ENCODE measurements around the gene TRIP12.
"Not testable (repeated sequence)": the region's sequence is repeated elsewhere in the genome, so short reads cannot be mapped to it uniquely, and the experiment has no call there.

Gene TRIP12

DNA sequence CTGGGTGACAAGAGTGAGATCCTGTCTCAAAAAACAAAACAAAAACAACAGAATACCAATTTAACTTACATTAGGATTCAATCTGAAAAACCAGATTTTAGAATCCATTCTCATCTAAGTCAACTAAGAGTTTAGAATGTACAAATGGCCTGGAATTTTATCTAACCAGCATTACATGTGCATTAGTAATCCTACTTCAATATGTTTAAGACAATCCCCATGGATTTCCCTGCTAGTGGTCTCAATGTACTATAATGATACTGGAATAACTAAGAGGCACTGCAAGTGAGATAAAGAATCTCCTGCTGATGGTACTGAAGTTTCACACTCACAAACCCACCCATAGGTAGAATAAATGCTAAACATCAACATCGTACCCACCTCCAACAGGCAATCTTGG, 153.6 kb downstream of the TRIP12 start:
- DNase-seq (ENCODE audit: low spot score), result no peak

DNA sequence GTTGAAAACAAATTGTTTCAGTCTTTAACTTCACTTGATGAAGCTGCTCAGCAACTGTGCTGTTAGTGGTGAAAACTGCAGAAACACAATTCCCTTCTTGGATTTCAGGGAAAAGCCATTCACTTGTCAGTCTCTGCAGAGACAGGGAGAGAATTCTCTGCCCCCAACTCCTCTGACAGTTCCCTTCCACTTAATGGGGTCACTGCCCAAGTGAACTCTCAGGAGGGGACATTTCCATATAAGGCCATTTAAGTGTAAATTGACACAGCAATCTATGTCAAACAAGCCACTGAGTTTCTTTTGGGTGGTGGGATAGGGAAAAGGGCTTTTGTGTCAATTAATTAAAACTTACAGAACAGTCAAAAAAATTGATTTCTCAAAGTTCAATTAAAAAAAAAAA, 156.1 kb downstream of the TRIP12 start:
- DNase-seq (ENCODE audit: low spot score), result no peak

DNA sequence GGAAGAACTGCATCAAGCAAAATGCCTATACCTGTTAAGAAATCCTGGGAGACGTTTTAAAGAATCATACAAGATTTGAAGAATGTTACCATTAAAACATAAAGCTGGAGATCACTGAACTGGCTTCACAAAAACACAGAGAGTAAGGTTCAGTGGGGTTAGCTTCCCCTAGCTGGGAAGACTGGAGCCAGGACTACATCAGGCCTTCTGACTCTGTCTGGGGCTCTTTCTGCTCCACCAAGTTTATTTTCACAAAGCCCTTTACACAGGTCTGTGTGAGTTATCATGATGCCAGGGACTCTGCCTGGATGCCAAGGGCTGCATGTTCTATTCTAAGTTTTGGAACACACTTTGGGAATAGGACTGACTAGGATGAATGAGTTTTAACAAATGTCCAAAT, 160.1 kb downstream of the TRIP12 start:
- no peak for DNase-seq (ENCODE audit: low spot score)

DNA sequence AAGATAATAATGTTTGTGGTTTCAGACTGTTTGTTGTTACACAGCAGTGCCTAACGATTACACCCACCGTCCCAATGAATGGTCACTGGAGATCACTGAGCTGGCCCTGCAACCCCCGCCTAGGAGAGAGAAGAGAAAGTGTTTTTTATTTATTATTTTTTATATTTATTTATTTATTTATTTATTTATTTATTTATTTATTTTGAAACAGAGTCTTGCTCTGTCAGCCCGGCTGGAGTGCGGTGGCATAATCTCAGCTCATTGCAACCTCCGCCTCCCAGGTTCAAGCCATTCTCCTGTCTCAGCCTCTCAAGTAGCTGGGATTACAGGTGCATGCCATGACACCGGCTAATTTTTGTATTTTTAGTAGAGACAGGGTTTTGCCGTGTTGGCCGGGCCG, 164.3 kb downstream of the TRIP12 start:
- DNase-seq (ENCODE audit: low spot score), result not testable (repeated sequence)

DNA sequence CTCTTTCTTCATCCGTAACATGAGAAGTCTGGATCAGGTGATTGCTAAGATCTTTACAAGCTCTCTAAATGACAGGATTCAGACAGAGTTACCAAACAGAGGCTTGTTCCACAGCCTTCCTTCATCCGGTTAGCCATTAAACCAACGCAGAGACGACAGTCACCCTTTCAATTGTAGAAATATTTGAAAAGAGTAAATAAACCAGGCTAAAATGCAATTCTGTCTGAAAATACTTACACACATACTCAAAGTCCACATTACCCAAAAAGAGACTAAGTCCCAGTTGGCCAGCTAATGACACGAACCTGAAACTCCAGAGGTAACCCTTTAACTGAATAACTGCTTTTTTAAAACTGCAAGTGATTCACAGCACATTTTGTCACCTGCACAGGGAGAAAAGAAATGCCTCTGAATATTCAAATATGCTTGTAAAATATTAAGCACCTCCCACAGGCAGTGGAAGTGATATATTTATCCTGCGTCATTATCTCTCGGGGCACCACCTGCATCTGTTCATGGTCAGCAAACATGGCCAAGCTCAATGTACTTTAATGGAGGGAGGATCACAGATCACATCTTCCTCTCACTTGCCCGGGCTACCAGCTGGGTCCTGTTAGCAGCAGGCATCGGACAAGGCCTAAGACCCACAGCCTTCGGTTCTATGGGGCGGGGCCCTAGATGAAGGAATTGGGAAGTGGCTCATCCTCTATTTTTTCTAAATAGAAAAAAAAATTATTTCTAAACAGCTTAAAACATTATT, 168.7 kb downstream of the TRIP12 start:
- no peak for DNase-seq (ENCODE audit: low spot score)

DNA sequence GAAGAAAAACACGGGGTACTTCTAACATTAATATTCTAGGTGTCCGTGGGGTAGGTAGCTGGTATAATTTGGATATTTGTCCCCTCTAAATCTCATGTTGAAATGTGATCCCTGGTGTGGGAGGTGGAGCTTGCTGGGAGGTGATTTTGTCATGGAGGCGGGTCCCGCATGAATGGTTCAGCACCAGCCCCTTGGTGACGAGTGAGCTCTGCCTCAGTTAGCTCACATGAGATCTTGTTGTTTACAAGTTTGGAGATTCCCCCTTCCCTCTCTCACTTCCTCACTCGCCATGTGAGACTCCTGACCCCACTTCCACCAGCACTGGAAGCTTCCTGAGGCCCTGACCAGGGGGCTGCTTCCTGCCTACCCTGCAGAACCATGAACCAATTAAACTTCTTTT, 172.0 kb downstream of the TRIP12 start:
- no peak for DNase-seq (ENCODE audit: low spot score)

DNA sequence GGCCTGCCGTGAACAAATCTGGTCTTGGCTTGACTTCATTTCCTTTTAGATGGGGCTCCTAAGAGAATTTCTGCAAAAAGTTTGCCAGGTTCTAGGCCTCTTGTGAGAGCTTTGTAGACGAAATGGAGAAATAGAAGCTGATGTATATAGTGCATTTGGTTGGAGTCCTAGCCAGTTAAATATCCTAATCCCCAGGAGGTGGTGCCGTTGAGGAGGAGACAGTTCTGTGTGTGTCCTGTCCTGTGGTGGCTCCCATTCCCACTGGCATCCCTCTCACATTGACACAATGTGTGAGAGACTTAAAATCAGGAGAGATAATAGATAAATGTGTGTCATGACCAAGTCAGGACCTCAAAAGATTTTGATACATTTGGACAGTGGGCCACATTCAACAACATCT, 172.9 kb downstream of the TRIP12 start:
- DNase-seq (ENCODE audit: low spot score), result no peak

DNA sequence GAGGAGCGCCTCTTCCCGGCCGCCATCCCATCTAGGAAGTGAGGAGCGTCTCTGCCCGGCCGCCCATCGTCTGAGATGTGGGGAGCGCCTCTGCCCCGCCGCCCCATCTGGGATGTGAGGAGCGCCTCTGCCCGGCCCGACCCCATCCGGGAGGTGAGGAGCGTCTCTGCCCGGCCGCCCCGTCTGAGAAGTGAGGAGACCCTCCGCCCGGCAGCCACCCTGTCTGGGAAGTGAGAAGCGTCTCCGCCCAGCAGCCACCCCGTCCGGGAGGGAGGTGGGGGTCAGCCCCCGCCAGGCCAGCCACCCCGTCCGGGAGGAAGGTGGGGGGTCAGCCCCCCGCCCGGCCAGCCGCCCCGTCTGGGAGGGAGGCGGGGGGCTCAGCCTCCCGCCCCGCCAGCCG, 179.1 kb downstream of the TRIP12 start:
- not testable (repeated sequence) for DNase-seq (ENCODE audit: low spot score)

DNA sequence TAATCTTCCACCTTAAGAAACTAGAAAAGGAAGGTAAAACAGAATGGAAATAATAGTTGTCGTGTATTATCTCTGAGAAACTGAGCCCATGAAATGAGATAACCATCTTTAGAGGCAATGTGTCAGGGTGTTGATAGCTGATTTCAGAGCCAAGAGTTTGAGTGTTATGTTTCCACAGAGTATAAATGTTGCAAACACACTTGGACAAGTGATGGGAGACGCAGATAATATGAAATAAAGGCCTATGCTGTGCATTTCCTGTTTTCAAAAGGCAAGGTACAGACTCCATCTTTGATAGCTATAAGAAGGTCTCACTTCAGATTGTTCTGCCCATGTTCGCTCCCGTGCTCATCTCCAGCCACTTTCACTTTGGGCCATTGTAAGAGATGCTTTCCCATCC, 181.5 kb downstream of the TRIP12 start:
- DNase-seq (ENCODE audit: low spot score), result no peak

DNA sequence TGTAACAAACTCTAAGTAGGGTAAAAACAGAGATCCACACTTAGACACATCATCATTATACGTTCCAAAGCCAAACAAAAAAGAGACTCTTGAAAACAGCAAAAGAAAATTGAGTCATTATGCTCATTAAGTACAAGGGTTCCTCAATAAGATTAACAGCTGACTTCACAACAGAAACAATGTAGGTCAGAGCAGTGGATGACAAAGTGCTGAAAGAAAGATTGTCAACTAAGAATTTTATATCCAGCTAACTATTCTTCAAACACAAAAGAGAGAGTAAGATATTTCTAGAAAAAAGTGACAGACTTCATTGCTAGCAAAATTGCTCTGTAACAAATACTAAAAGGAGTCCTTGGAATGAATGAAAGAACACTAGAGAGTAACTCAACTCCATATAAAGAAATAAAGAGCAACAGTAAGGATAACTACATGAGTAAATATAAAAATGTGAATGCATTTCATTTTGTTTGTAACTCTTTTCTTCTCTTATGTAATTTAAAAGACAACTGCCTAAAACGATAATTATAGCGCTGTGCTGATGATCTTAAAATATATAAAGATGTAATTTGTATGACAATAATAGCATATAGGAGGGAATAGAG, 183.7 kb downstream of the TRIP12 start:
- no peak for DNase-seq (ENCODE audit: low spot score)

DNA sequence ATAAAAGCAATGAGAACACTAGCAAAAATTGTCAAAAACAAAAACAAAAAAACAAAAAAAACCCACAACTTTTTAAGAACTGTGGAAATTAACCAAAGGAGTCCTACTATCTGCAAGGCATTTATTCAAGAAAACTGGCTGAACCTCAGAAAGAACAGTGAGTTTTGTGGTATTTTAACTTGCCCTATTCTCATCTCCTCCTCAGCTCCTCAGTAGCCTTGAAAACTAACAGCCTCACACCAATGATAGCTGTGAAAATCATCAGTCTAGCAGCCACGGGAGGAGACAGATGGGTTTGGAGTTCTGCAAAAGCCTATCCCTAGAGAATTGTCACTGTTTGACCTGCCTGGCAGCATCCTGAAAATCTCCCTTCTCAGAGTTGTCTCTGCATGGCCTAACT, 187.4 kb downstream of the TRIP12 start:
- no peak for DNase-seq (ENCODE audit: low spot score)

DNA sequence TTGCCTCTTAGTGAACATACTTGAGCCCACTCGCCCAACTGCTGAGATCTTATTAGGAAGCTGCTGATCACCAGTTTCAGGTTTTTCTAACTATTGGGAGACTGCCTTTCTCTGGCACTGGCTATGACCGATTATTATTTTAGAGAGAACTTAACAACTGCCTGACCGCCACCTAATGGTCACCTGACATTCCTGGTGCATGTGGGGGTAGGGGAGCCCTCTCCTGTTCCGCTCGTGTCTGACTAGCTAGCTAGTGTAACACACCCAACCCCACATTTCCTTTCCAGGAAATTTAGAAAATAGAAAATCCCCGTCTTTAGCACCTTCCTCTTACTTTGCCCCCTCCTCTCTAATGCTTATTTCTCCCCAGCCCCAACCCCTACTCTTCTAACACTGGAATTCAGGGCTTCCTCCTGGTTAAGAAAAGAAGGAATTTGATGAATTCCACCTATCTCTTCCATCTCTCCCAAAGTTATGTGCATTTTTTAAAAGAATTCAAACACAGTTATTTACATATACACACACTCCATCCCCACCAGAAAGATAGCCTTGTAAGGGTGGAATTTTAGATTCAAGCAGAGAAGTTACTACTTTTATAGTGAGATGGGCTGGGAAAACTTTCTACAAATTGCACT, 188.1 kb downstream of the TRIP12 start:
- no peak for DNase-seq (ENCODE audit: low spot score)

DNA sequence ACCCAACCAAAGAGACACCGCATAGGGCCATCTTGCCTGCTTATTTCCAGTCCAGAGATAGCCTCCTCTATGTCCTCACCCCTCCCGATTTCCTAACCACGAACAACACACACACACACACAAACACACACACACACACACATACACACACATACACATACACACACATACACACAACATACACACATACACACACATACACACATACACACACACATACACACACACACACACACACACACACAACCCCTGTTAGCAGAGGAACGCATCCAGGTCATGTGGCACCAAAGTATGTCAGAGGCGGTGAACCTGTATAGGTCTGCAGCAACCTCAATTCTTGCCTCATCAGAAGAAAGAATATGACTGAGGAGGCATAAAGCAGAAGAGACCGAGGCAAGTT, 188.9 kb downstream of the TRIP12 start:
- no peak for DNase-seq (ENCODE audit: low spot score)

DNA sequence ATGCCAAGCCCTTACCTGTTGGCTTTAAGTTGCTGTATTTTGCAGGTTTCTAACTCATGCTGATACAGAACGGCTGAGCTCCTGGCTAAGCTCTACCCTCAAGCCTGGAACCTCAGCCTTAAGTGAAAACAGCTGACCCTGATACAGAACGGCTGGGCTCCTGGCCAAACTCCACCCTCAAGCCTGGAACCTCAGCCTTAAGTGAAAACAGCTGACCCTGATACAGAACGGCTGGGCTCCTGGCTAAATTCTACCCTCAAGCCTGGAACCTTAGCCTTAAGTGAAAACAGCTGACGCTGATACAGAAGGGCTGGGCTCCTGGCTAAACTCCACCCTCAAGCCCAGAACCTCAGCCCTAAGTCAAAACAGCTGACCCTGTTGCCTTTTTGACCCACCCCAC, 189.9 kb downstream of the TRIP12 start:
- no peak for DNase-seq (ENCODE audit: low spot score)

DNA sequence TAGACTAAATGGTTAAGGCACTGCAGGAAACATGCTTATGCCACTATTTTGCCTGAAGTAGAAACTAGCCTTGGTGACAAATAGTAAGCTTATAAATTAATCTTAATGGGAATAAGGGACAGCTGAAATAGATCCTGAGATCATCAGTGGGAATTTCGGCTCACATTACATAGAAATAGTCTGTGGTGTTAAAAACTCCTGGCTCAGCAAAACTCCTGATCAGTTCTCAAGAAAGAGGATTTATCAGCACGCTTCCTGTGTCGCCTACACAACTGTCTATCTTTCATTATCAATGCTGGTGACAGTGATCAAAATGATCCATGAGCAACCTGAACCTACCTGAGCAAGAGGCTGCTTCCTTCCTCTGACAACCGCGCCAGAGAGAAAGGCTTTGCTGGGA, 190.4 kb downstream of the TRIP12 start:
- DNase-seq (ENCODE audit: low spot score), result no peak

DNA sequence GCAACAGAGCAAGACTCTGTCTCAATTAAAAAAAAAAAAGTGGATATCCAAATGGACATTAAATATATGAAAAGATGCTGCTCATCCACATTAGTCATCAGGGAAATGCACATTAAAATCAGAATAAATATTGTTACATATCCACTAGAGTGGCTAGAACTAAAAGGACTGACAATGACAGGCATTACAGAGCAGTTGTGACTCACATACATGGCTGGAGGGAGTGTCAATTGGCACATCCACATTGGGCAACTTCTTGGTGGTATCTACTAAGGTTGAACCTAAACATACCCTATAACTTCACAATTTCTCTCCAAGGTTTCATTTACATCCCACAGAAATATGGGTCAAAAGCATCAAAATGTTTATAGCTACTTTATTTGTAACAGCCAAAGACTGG, 193.4 kb downstream of the TRIP12 start:
- no peak for DNase-seq (ENCODE audit: low spot score)

DNA sequence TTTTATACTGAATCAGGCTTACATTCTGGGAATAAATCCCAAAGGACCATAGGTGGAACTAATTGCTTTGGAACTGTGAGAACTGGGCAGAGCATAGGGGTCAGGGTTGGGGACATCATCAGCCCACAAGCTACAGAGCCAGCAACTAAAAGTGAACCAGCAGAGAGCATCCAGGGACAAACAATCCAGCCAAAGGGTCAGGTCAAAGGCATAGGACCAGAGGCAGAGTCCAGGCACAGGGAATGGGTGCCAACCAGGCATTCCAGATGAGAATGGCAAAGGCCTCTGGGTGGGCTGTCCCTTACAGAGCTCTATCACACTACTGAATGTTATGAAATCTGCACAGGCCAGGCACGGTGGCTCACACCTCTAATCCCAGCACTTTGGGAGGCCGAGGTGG, 195.2 kb downstream of the TRIP12 start:
- DNase-seq (ENCODE audit: low spot score), result no peak

DNA sequence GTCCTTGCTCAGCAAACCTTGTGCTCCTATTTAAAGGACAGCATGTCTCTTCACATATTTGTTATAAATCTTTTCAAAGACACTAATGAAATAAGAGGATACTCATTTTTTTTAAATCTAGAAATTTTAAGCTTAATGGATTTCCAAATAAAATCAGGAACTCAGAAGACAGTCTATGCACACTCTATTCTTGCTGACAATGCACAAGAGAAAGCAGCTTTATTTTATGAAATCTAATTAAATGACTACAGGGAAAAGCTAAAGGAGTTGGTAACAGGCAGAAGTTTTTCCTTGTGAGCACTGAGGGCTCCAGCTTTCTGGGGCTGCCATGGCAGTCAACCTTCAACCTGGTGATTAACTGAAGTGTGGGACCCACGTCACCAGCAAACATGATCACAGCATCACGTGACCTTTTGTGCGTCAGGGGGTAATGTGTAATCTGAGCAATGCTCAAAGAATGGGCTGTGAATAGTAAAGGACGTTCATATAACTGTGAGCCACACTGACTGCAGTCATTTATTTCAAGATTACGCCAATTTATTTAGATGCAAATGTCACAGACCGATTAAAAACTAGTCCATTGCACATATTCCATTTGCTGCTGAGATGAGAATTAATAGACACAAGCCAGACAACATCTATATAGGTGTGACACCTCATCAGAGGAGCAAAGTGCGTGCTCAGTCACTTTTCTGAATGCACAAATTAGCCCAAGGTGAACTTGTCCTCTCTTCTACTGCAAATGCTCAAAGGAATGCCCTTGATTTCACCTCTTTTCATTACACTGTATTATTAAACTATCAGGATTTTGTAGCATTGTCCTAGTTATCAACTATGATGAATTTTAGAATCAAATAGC, 195.9 kb downstream of the TRIP12 start:
- no peak for DNase-seq (ENCODE audit: low spot score)

DNA sequence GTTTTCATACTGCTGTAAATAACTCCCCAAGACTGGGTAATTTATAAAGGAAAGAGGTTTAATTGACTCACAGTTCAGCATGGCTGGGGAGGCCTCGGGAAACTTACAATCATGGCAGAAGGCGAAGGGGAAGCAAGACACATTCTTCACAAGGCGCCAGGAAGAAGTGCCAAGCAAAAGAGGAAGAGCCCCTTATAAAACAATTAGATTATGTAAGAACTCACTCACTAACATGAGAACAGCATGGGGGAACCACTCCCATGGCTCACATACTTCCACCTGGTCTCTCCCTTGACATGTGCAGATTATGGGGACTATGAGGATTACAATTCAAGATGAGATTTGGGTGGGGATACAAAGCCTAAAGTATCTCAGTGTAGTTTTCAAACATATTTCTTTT, 198.6 kb downstream of the TRIP12 start:
- not testable (repeated sequence) for DNase-seq (ENCODE audit: low spot score)

DNA sequence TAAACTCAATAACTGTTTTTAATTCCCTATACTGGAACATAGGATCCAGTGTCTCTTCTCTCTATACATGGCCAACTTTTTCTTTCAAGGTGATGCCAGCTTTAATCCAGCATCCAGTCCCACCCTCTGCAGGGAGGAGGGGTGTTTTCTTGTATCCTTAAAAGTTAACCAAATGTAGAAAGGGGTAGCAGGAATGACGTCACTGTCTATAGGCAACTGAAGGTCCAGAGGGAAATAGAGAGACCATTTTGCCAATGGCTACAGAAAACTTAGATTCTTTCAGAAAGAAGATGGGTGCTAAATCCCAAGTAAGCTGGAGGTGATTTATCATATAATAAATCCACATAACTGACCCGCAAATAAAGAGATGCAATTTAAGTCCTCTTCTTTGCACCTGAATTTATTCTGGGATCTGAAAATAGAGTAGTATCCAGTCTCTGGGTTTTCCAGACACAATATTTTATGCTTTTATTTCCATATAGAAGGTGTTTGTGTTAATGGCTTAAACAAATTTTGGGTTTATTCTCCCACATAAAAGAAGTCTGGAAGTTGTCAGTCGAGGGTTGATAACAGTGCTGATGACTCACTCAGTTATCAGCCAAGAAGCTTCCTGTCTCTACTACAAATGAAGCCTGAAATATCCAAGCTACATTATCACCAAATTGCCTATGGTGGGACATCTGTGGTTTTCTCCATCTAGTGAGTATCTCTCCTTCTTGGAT, 201.7 kb downstream of the TRIP12 start:
- no peak for DNase-seq (ENCODE audit: low spot score)

DNA sequence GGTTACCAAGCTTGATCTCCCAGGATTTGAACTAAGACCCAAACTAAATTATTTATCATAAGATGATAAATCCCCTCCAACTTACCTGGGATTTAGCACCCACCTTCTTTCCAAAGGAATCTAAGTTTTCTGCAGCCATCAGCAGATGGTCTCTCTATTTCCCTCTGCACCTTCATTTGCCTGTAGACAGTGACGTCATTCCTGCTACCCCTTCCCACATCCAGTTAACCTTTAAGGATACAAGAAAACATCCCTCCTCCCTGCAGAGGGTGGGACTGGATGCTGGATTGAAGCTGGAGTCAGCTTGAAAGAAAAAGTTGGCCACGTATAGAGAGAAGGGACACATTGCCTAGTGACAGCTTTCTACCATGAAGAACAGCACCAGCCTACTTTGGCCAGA, 203.8 kb downstream of the TRIP12 start:
- DNase-seq (ENCODE audit: low spot score), result no peak
